Tongue (tissue), 2 donors: Measurements from ENCODE around the gene C14orf132. TPM values are rescaled to one million over a fixed set of nuclear protein-coding genes. Genes with fewer than 3 reads are reported as not detected.
A peak's percentile ranks its signal among the peaks of the same experiment; 100 is the strongest.

Experiments
- DNase-seq: peaks from one replicate; pipeline ENCODE4 v3.0.0-alpha.2; 2015
- total RNA-seq: library from RNA; depleted of rRNA; stranded (reverse); fragments of >200 nt; gene quantifications from one replicate; pipeline ENCODE4 v1.2.3, GENCODE V29; 2014

Gene C14orf132
- total RNA-seq, 1 donor from 2014 or later: 35.2 TPM

GRCh38 chr14:96083667-96084320, 44.6 kb downstream of the C14orf132 start:
- no peak for DNase-seq

GRCh38 chr14:96084796-96085195, 45.6 kb downstream of the C14orf132 start:
- DNase-seq: peak; percentile 50

DNA sequence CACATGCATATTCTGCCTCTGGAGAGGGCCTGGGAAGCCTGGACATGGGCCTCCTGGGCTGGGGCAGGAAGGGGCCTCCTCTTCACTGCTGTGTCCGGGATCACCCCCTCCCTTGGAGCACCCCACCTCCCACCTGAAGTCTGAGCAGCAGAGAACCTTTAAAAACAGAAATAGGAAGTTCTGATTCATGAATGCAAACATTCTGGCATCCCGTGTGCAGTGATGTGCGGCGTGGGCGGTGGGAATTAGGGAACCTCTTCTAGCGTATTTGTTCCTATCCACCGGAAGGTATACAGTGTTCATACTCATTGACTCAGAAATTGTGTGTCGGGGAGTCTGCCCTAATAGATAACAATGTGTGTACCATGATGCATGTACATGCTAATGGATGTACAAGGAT, 46.2 kb downstream of the C14orf132 start:
- DNase-seq: no peak

- DNase-seq: no peak
Measured at GRCh38 chr14:96086032-96086431, 46.9 kb downstream of the C14orf132 start.

GRCh38 chr14:96086574-96087077, 47.5 kb downstream of the C14orf132 start:
- DNase-seq: no peak

DNA sequence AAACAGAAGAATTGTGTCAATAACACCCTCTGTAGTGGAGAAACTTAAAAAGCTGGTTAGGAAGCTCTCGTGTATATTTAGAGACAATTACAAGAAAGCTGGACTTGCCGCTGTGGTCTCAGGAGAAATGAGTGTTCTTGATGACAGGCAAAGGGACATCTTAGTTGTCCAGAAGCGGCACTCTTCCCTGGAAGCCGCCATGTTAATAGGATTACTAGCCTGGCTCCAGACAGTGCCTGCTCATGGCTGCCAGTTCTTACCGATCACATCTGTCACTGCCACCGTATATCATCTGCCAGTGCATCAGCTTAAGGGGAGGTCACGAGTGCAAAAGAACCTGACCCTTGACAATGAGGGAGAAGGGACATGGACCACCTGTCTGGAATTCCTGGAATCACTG, 48.9 kb downstream of the C14orf132 start:
- peak; percentile 36 for DNase-seq

DNA sequence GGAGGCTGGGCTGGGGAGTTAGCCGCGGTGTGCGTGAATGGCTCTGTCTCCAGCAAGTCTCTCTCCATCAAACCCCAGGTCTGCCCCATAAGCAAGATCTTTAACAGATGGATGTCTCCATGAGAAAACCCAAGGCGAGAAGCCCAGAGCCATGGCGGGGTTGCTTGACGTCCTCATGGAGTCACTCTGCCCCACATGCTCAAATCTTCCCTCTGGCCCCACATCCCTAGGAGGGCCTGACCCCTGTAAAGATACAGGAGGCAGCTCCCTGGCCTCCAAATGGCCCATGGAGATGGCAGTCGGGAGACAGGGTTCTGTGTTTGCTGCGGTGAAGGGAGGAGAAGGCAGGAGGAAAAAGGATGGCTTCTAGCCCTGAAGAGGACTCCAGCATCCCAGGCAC, 49.3 kb downstream of the C14orf132 start:
- no peak for DNase-seq

GRCh38 chr14:96088911-96089310, 49.7 kb downstream of the C14orf132 start:
- DNase-seq: no peak

DNA sequence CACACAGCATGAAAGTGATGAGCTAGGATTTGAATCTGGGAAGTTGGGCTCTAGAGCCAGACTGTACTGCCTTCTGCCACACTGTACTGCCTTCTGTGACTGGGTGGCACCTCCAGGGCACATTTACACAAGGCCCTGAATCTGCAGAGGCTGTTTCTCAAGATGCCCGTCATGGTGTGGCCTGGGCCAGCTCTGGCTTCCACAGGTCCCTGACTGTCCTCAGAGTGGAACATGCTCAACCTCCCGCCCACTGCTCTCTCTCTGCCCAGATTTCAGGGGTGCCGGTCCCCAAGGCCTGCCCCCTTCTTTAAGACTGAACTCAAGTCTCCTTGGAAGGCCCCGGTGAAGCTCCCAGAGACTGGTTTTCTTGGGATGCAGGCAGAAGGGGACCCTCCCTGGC, 50.2 kb downstream of the C14orf132 start:
- no peak for DNase-seq

DNA sequence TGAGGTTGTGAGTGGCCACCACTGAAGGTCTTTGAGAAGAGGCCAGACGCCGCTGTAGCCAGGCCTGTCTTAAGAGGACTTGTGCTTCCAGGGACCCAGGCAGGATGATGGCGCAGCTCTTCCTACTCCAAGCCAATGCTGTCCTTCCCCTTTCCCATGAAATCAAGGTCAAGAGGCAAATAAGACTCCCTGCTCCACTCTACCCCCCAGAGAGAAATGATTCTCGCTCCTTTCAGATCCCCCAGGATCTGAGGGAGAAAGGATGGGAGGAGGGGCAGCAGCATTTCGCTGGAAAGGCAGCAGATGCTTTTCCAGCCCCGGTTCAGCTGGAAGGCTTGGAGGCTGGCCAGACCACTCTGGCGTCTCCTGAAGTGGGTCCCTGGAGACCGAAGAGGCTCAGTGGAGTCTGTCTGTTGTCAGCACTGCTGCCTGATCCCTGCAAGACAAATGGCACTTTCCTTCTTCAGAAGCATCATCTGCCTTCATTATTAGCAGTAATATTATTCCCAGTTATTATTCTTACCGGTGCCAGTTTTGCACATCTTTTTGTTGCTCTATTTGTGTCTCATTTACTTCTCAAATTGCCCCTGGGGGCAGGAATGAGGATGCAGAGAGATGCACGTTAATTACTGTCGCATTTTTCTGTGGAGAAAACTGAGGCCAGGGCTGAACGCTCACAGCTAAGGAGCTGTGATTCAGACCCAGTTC, 51.4 kb downstream of the C14orf132 start:
- DNase-seq: peak; percentile 96

DNA sequence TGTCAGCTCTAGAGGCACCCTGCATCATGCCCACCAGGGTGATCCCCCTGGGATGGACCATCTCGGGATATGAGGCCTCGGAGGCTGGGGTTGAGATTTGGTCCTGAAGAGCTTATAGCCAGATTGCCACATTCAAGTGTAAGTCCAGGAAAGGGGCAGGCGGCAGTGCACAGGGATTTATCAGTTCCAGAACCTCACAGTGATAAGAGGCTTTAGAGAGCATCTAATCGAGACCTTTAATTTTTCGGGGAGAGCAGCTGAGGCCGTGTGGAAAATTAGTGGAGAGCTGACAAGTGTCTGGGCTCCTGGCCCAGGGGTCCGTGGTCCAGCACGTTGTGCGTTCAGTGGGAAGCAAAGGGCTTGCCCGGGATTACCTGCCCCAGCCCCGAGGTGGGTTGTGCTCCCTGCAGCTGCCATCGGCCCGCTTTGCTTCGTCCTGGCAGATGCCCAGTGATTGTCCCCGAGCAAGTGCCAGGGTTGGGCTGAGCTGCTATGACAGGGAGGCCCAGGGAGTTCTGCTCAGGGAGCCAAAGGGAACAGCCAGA, 52.1 kb downstream of the C14orf132 start:
- peak; percentile 70 for DNase-seq

- DNase-seq: no peak
Measured at GRCh38 chr14:96091941-96092411, 52.8 kb downstream of the C14orf132 start.

GRCh38 chr14:96092936-96093335, 53.8 kb downstream of the C14orf132 start:
- no peak for DNase-seq

DNA sequence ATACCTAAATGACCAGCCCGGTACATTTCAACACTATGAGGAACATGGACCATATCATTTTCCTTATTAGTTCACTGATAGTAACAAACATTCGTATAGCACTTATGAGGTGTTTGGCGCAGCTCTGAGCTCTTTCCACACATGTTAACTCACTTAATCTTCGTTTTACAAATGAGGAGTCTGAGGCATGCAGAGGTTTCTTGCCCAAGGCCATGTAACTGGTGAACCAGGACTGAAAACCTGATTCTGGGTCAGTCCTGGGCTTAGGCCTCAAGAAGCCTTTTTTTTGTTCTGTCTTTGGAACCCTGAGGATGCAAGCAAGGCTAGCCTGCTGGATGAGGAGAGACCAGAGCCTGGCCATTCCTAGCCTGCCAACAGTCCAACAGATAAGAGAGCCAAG, 55.0 kb downstream of the C14orf132 start:
- no peak for DNase-seq

- no peak for DNase-seq
Measured at GRCh38 chr14:96094656-96095055, 55.5 kb downstream of the C14orf132 start.

GRCh38 chr14:96095058-96095457, 55.9 kb downstream of the C14orf132 start:
- DNase-seq: no peak

GRCh38 chr14:96095581-96096476, 56.7 kb downstream of the C14orf132 start:
- peak; percentile 75 for DNase-seq

DNA sequence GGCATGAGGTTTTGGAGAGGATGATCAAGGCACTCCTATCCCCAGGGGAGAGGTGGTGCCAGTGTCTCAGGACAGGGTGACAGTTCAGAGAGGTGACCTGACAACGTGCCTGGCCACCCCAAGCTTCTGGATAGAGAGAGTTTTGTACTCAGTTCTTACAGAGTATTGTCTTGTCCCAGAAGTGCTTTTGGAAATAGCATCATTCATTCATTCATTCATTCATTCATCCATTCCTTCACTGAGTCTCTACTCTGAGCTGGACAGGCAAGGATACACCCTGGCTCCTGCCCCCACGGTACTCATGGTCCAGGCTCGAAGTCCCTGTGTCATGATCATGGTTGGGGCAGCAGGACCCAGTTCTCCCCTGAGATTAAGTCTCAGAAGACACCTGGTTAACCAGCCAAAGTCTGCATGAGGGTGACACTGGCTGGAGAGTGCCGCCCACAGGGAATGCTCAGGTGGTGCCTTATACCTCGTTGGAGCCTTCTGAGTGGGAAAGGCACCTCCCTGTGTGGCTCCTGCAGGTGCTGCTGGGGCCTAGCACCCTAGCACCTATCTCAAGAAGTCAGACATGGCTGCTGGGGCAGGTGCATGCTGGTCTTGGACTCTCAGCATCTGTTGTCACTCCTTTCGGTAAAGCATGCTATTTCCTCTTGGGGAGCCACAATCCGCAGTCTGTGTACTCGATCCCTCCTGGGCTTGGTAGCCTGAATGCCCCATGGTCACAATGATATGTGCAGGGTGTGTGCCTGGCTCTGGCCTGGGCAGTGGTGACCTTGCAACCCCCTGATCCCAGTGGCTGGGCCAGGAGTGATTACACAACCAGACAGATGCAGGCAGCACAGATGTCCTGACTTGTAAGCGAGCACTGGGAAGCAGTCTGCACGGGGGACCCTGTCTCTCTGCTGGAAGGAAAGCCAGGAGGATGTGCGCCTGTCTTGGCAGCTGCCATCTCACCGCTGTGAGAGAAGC, 57.8 kb downstream of the C14orf132 start:
- DNase-seq: no peak

DNA sequence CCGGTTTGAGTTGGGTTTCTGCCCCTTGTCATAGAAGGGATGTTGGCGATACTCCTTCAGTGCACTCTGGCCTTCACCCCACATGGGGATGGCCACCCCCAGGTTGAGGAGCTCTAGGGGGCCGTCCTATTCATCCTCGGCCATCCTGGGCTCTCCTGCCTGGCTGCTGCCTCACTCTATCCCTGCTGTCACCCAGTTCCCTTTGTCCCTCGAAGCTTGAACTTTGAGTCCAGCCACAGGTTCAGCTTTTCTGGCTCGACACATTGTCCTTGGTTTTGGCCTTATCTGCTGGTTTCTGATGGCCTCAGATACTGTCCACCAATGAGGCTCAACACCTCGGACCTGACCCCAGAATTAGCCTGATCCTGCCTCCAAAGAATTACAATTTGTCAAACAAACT, 58.6 kb downstream of the C14orf132 start:
- no peak for DNase-seq

GRCh38 chr14:96098309-96098998, 59.3 kb downstream of the C14orf132 start:
- DNase-seq: peak; percentile 90

GRCh38 chr14:96098999-96099335, 59.8 kb downstream of the C14orf132 start:
- DNase-seq: no peak
